GM23338 (cell line): ENCODE data around the gene COX6B2. TPM values are rescaled to one million over a fixed set of nuclear protein-coding genes. Genes with fewer than 3 reads are reported as not detected.

Experiments used
- ATAC-seq: fragments of 200-7000 bp; cut with Tn5 transposase; 3 replicates; pipeline ENCODE4 v1.9.1; 2020
- DNase-seq: peaks from one replicate; pipeline ENCODE4 v3.0.0-alpha.2; 2015; ENCODE audit warnings: low spot score
- H2AFZ ChIP-seq: fragments of 200-600 bp; sonication (generic); 2 replicates; pipeline ENCODE4 v1.8.0; 2016; ENCODE audit warnings: antibody characterized with exemption, mild to moderate bottlenecking, moderate library complexity
- H3F3A ChIP-seq: fragments of 200-600 bp; sonication (generic); replicated peaks from 2 replicates; pipeline ENCODE4 v1.8.0; 2017; ENCODE audit warnings: antibody characterized with exemption, mixed run types, low read depth
- H3K27ac ChIP-seq: fragments of 200-600 bp; sonication (generic); 2 replicates; pipeline ENCODE4 v1.6.1; 2016; ENCODE audit warnings: low read depth
- H3K27me3 ChIP-seq: fragments of 200-600 bp; sonication (generic); 2 replicates; pipeline ENCODE4 v1.8.0; 2016; ENCODE audit warnings: mild to moderate bottlenecking, mixed run types, moderate library complexity; ENCODE audit not compliant: insufficient read depth
- H3K36me3 ChIP-seq: fragments of 200-600 bp; sonication (generic); 2 replicates; pipeline ENCODE4 v1.8.0; 2016; ENCODE audit warnings: mild to moderate bottlenecking; ENCODE audit not compliant: insufficient read depth
- H3K4me1 ChIP-seq: fragments of 200-600 bp; sonication (generic); 2 replicates; pipeline ENCODE4 v1.8.0; 2016; ENCODE audit warnings: mild to moderate bottlenecking, moderate library complexity; ENCODE audit not compliant: insufficient read depth
- H3K4me2 ChIP-seq: fragments of 200-600 bp; sonication (generic); 2 replicates; pipeline ENCODE4 v1.7.1; 2017; ENCODE audit warnings: mixed run types
- H3K4me3 ChIP-seq: fragments of 200-600 bp; sonication (generic); 2 replicates; pipeline ENCODE4 v1.6.1; 2016; ENCODE audit warnings: mixed run types
- H3K79me2 ChIP-seq: fragments of 200-600 bp; sonication (generic); replicated peaks from 2 replicates; pipeline ENCODE4 v1.8.0; 2017; ENCODE audit warnings: mild to moderate bottlenecking; ENCODE audit not compliant: insufficient read depth
- H3K9me2 ChIP-seq: fragments of 200-600 bp; sonication (generic); 2 replicates; pipeline ENCODE4 v1.8.0; 2017; ENCODE audit not compliant: insufficient read depth
- H4K20me1 ChIP-seq: fragments of 200-600 bp; sonication (generic); replicated peaks from 2 replicates; pipeline ENCODE4 v1.8.0; 2017; ENCODE audit warnings: mild to moderate bottlenecking; ENCODE audit not compliant: insufficient read depth
- H3K27ac Mint-ChIP-seq: 2 replicates; pipeline ENCODE4 v1.8.0; 2020; ENCODE audit warnings: inconsistent platforms, mild to moderate bottlenecking, moderate library complexity, mixed read lengths
- H3K27me3 Mint-ChIP-seq: 3 replicates; pipeline ENCODE4 v1.8.0; 2022; ENCODE audit warnings: low read depth, mild to moderate bottlenecking, moderate library complexity, mixed read lengths, inconsistent platforms; ENCODE audit not compliant: insufficient read depth, poor library complexity
- H3K36me3 Mint-ChIP-seq: 3 replicates; pipeline ENCODE4 v1.8.0; 2021; ENCODE audit warnings: low read depth, mild to moderate bottlenecking, inconsistent platforms, moderate library complexity, mixed read lengths
- H3K4me1 Mint-ChIP-seq: 3 replicates; pipeline ENCODE4 v1.8.0; 2020; ENCODE audit warnings: mild to moderate bottlenecking, inconsistent platforms, mixed read lengths
- H3K4me3 Mint-ChIP-seq: 3 replicates; pipeline ENCODE4 v1.8.0; 2021; ENCODE audit warnings: moderate library complexity, mild to moderate bottlenecking, inconsistent platforms, mixed read lengths
- H3K9me3 Mint-ChIP-seq: 3 replicates; pipeline ENCODE4 v1.8.0; 2020; ENCODE audit warnings: moderate library complexity, mild to moderate bottlenecking, inconsistent platforms, mixed read lengths
- CREB1 ChIP-seq: fragments of 250-450 bp; sonication (Bioruptor Pico); IDR thresholded peaks from 2 replicates; pipeline ENCODE4 v1.5.0; 2020; ENCODE audit warnings: low read depth, mild to moderate bottlenecking, moderate library complexity
- POLR2AphosphoS5 ChIP-seq: IDR thresholded peaks from 2 replicates; pipeline ENCODE4 v1.6.1; 2016; ENCODE audit warnings: antibody characterized with exemption, low read depth
- STAT1 ChIP-seq: IDR thresholded peaks from one replicate; pipeline ENCODE4 v1.6.1; 2016; ENCODE audit warnings: antibody characterized with exemption; ENCODE audit not compliant: unreplicated experiment
- ZNF331 ChIP-seq: fragments of 250-450 bp; sonication (Bioruptor Pico); IDR thresholded peaks from 2 replicates; pipeline ENCODE4 v1.5.0; 2020; ENCODE audit warnings: low read depth, mild to moderate bottlenecking, moderate library complexity
- polyA plus RNA-seq: library from polyadenylated mRNA; unstranded; fragments of >200 nt; fragmentation: Nextera tagmentation; extraction: Ambion mirVana; gene quantifications from 2 replicates; pipeline ENCODE4 v1.2.1, GENCODE V29; 2016
- total RNA-seq: library from RNA; depleted of rRNA; stranded (reverse); fragments of >200 nt; shearing (Covaris generic); gene quantifications from 2 replicates; pipeline ENCODE4 v1.2.3, GENCODE V29; 2014
- TF ChIP-seq, protein P1 (sequence below), 2 experiments: fragments of 200-600 bp in 1 of 2; sonication (generic) in 1 of 2; conservative IDR thresholded peaks; 2 replicates each; pipeline versions ENCODE4 v1.5.1 to v1.6.1; 2016 to 2017; ENCODE audit warnings: antibody characterized with exemption in 2 of 2, low read depth in 2 of 2, mild to moderate bottlenecking in 2 of 2, moderate library complexity in 1 of 2

Gene COX6B2
- total and polyA plus RNA-seq, 2 experiments from 2014 or later, result 2.7 to 5.3 TPM

DNA sequence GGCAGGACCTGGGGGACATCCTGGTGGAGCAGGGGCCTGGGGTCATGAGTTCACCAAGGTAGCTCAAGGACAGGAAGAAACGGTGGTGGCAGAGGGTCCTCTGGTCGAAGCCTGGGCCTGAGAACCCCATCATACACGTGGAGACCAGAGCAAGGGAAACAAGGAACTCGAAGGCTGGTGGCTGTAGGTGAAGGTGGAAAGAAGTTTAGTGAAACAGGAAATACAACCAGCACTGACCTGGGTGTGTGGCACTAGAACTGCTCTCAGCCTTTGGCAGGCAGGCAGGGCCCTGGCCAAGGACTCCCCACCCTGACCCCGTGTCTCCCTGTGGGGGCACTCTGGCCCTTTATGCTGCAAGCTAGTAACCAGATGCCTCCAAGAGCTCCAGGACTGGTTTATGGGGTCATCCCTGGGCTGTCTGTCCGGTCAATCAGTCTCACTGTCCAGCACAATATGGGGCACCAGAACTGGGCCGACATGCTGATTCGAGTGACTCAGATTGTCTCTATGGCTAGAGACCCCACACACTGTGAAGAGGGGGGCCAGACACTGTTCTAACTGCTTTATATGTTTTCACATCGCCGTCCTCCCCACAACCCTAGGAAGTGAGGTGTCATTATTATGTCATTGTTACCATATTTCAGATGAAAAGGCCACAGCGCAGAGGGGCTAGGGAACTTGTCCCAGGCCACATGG, 3.8 kb downstream of the COX6B2 start:
- Histone ChIP-seq H3K27ac (no peak overlapping the region), H3K4me2 (no peak overlapping the region), H2AFZ (no peak overlapping the region), H3K27me3 (peaks cover 45% of the 10 kb centered on the region), H3K4me1 (peaks cover 40% of the 10 kb centered on the region), H3F3A (peaks cover 28% of the 10 kb centered on the region), H4K20me1 (no peaks in the 10 kb centered on the region), H3K79me2 (no peaks in the 10 kb centered on the region), H3K9me2 (no peaks in the 10 kb centered on the region), H3K36me3 (no peaks in the 10 kb centered on the region), H3K4me3 (no peak overlapping the region)
- Mint-ChIP-seq H3K36me3 (0 out of 3 replicates have a peak, but pooled peaks cover 4% of the 10 kb centered on the region), H3K9me3 (no peaks in the 10 kb centered on the region), H3K4me1 (peaks cover 52% of the 10 kb centered on the region), H3K27ac (no peak overlapping the region), H3K4me3 (no peak overlapping the region), H3K27me3 (peaks cover 53% of the 10 kb centered on the region)
- ATAC-seq, result no peak
- no peak for DNase-seq
- TF ChIP-seq CREB1 (CRISPR knock-in tag) (no peak), POLR2AphosphoS5 (0 out of 2 replicates have a peak, but pooled peaks have one; percentile 16), STAT1 (no peak)

- TF ChIP-seq CREB1 (CRISPR knock-in tag), result no peak
- TF ChIP-seq POLR2AphosphoS5, result 0 out of 2 replicates have a peak, but pooled peaks have one; percentile 13
- H3K79me2 ChIP-seq, result no peaks in the 10 kb centered on the region
- H3K36me3 ChIP-seq, result no peaks in the 10 kb centered on the region
- no peaks in the 10 kb centered on the region for H4K20me1 ChIP-seq
- no peak overlapping the region for H2AFZ ChIP-seq
- peak overlapping the region; percentile 89 for H3K27ac Mint-ChIP-seq
- H3K36me3 Mint-ChIP-seq, result peaks cover 21% of the 10 kb centered on the region
- DNase-seq (peak; percentile 67), ATAC-seq (peak; percentile 57)
- H3K9me3 Mint-ChIP-seq, result no peaks in the 10 kb centered on the region
- peaks cover 49% of the 10 kb centered on the region for H3K27me3 Mint-ChIP-seq
- peak overlapping the region; percentile 94 for H3K27ac ChIP-seq
- no peaks in the 10 kb centered on the region for H3K9me2 ChIP-seq
- H3K4me2 ChIP-seq, result peak overlapping the region; percentile 75
- peaks cover 36% of the 10 kb centered on the region for H3K4me1 ChIP-seq
- peak overlapping the region; percentile 60 for H3K4me3 Mint-ChIP-seq
- peak overlapping the region; percentile 48 for H3K4me3 ChIP-seq
- H3K27me3 ChIP-seq, result peaks cover 27% of the 10 kb centered on the region
- H3K4me1 Mint-ChIP-seq, result peaks cover 57% of the 10 kb centered on the region
- H3F3A ChIP-seq, result peaks cover 21% of the 10 kb centered on the region
Observed at GRCh38 chr19:55348317-55349034, 6.0 kb downstream of the COX6B2 start.

DNA sequence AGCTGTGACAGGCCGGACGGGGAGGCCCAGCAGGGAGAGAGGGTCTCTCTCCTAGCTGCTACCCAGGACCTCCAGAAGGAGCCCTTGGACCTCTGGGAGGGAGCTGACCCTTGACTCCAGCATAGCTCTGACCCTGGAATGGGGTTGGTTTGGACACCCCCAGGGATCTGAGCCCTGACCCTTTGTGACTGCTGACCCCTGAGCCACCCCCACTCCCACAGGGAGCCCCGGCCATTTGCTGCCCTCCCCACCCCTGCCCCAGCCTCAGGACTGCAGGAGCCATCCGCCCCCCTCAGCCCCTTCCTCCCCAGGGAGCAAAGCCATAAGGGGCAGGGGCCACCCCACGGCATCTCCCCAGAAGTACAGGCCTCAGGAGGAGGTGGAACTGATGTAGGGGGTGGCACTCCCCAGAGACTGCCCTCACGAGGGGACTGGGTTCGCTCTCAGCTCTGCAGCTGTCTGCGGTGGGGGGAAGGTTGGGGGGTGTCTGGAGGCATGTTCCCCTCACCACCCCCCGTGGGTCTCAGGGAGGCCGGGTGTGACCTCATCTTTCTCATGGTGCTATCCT, 7.0 kb downstream of the COX6B2 start:
- peak overlapping the region; percentile 69 for H3K27ac Mint-ChIP-seq
- DNase-seq (no peak), ATAC-seq (no peak)
- Histone ChIP-seq H3K4me2 (peak overlapping the region; percentile 75), H3K27ac (no peak overlapping the region), H3F3A (peaks cover 17% of the 10 kb centered on the region), H3K4me1 (peaks cover 33% of the 10 kb centered on the region), H4K20me1 (no peaks in the 10 kb centered on the region), H3K79me2 (no peaks in the 10 kb centered on the region), H3K36me3 (no peaks in the 10 kb centered on the region; the same call in 1 of the 2 replicates), H3K4me3 (no peak overlapping the region), H3K27me3 (peaks cover 17% of the 10 kb centered on the region), H3K9me2 (no peaks in the 10 kb centered on the region), H2AFZ (no peak overlapping the region)
- TF ChIP-seq, protein P1, sequence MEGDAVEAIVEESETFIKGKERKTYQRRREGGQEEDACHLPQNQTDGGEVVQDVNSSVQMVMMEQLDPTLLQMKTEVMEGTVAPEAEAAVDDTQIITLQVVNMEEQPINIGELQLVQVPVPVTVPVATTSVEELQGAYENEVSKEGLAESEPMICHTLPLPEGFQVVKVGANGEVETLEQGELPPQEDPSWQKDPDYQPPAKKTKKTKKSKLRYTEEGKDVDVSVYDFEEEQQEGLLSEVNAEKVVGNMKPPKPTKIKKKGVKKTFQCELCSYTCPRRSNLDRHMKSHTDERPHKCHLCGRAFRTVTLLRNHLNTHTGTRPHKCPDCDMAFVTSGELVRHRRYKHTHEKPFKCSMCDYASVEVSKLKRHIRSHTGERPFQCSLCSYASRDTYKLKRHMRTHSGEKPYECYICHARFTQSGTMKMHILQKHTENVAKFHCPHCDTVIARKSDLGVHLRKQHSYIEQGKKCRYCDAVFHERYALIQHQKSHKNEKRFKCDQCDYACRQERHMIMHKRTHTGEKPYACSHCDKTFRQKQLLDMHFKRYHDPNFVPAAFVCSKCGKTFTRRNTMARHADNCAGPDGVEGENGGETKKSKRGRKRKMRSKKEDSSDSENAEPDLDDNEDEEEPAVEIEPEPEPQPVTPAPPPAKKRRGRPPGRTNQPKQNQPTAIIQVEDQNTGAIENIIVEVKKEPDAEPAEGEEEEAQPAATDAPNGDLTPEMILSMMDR (conservative IDR thresholded peaks at IDR 0.05; ENCODE audit: low read depth in 2 of 2), result no peak
- no peak for TF ChIP-seq ZNF331
- peaks cover 30% of the 10 kb centered on the region for H3K36me3 Mint-ChIP-seq
- H3K4me1 Mint-ChIP-seq, result peaks cover 48% of the 10 kb centered on the region
- H3K4me3 Mint-ChIP-seq, result peak overlapping the region; percentile 52; the same call in 2 of the 3 replicates
- H3K9me3 Mint-ChIP-seq, result no peaks in the 10 kb centered on the region
- H3K27me3 Mint-ChIP-seq, result peaks cover 39% of the 10 kb centered on the region
